H9 (cell line): ENCODE measurements around the gene SLPI. TPM values are rescaled to one million over a fixed set of nuclear protein-coding genes. Genes with fewer than 3 reads are reported as not detected.

Experiments used
- DNase-seq: peaks from one replicate; pipeline ENCODE4 v3.0.0-alpha.2; 2017
- H2AFZ ChIP-seq: one replicate; pipeline ENCODE4 v1.6.1; 2013; ENCODE audit warnings: mild to moderate bottlenecking, low read length, control low read depth, moderate library complexity
- H2AK5ac ChIP-seq: 2 replicates; pipeline ENCODE4 v1.6.1; 2013; ENCODE audit warnings: low read length, control low read depth, mixed read lengths; ENCODE audit not compliant: insufficient read length
- H2BK120ac ChIP-seq: one replicate; pipeline ENCODE4 v1.6.1; 2013; ENCODE audit warnings: low read depth, mild to moderate bottlenecking, low read length, control low read depth, inconsistent platforms; ENCODE audit not compliant: poor library complexity, severe bottlenecking
- H2BK12ac ChIP-seq: 2 replicates; pipeline ENCODE4 v1.6.1; 2013; ENCODE audit warnings: low read length, control low read depth, mixed read lengths, low read depth; ENCODE audit not compliant: insufficient read length
- H2BK15ac ChIP-seq: 2 replicates; pipeline ENCODE4 v1.6.1; 2013; ENCODE audit warnings: low read depth, low read length, control low read depth
- H2BK20ac ChIP-seq: one replicate; pipeline ENCODE4 v1.6.1; 2013; ENCODE audit warnings: low read depth, mild to moderate bottlenecking, low read length, control low read depth, inconsistent platforms; ENCODE audit not compliant: poor library complexity, severe bottlenecking
- H2BK5ac ChIP-seq: 2 replicates; pipeline ENCODE4 v1.6.1; 2013; ENCODE audit warnings: low read length, control low read depth, mixed read lengths; ENCODE audit not compliant: insufficient read length
- H3K14ac ChIP-seq: 2 replicates; pipeline ENCODE4 v1.6.1; 2013; ENCODE audit warnings: low read length, control low read depth; ENCODE audit not compliant: insufficient read depth
- H3K18ac ChIP-seq: 2 replicates; pipeline ENCODE4 v1.6.1; 2013; ENCODE audit warnings: low read depth, mild to moderate bottlenecking, mixed read lengths, low read length, control low read depth; ENCODE audit not compliant: insufficient read length
- H3K23ac ChIP-seq: 2 replicates; pipeline ENCODE4 v1.6.1; 2013; ENCODE audit warnings: low read length, control low read depth, mixed read lengths, low read depth; ENCODE audit not compliant: insufficient read length
- H3K23me2 ChIP-seq: 2 replicates; pipeline ENCODE4 v1.6.1; 2013; ENCODE audit warnings: low read depth, mild to moderate bottlenecking, mixed read lengths, low read length, control low read depth; ENCODE audit not compliant: insufficient read length, poor library complexity, severe bottlenecking
- H3K27ac ChIP-seq: 2 replicates; pipeline ENCODE4 v1.5.1; 2013; ENCODE audit warnings: low read length, control low read depth, mixed read lengths, low read depth; ENCODE audit not compliant: insufficient read length
- H3K27me3 ChIP-seq: 2 replicates; pipeline ENCODE4 v1.6.1; 2013; ENCODE audit warnings: low read length, control low read depth, inconsistent platforms; ENCODE audit not compliant: insufficient read depth
- H3K4ac ChIP-seq: 2 replicates; pipeline ENCODE4 v1.6.1; 2013; ENCODE audit warnings: low read depth, mild to moderate bottlenecking, control low read depth, inconsistent platforms, low read length, moderate library complexity
- H3K4me1 ChIP-seq: 2 replicates; pipeline ENCODE4 v1.6.1; 2013; ENCODE audit warnings: low read length, control low read depth, inconsistent platforms; ENCODE audit not compliant: insufficient read depth
- H3K4me2 ChIP-seq: 2 replicates; pipeline ENCODE4 v1.6.1; 2013; ENCODE audit warnings: low read length, control low read depth, mixed read lengths; ENCODE audit not compliant: insufficient read length, insufficient read depth
- H3K56ac ChIP-seq: 2 replicates; pipeline ENCODE4 v1.6.1; 2013; ENCODE audit warnings: low read depth, mild to moderate bottlenecking, mixed read lengths, low read length, control low read depth; ENCODE audit not compliant: insufficient read length
- H3K79me1 ChIP-seq: 2 replicates; pipeline ENCODE4 v1.6.1; 2013; ENCODE audit warnings: low read depth, mild to moderate bottlenecking, moderate library complexity, low read length, control low read depth, inconsistent platforms; ENCODE audit not compliant: insufficient read depth, poor library complexity, severe bottlenecking
- H3K79me2 ChIP-seq: 2 replicates; pipeline ENCODE4 v1.6.1; 2013; ENCODE audit warnings: low read length, control low read depth, inconsistent platforms; ENCODE audit not compliant: insufficient read depth
- H3K9ac ChIP-seq: 2 replicates; pipeline ENCODE4 v1.6.1; 2013; ENCODE audit warnings: low read length, control low read depth, mixed read lengths; ENCODE audit not compliant: insufficient read length; ENCODE audit errors: extremely low read depth
- H3K9me3 ChIP-seq: one replicate; pipeline ENCODE4 v1.6.1; 2013; ENCODE audit warnings: low read depth, low read length, inconsistent platforms; ENCODE audit not compliant: control insufficient read depth
- H3T11ph ChIP-seq: one replicate; pipeline ENCODE4 v1.6.1; 2013; ENCODE audit warnings: mild to moderate bottlenecking, low read length, control low read depth, inconsistent platforms
- H4K20me1 ChIP-seq: one replicate; pipeline ENCODE4 v1.6.1; 2013; ENCODE audit not compliant: control insufficient read depth, insufficient read length, insufficient read depth
- H4K5ac ChIP-seq: 2 replicates; pipeline ENCODE4 v1.6.1; 2013; ENCODE audit warnings: low read depth, mild to moderate bottlenecking, mixed read lengths, low read length, control low read depth; ENCODE audit not compliant: insufficient read length
- H4K8ac ChIP-seq: replicated peaks from 2 replicates; pipeline ENCODE4 v1.6.1; 2013; ENCODE audit warnings: low read length, control low read depth, mixed read lengths, low read depth; ENCODE audit not compliant: insufficient read length
- H4K91ac ChIP-seq: 2 replicates; pipeline ENCODE4 v1.6.1; 2013; ENCODE audit warnings: low read depth, mild to moderate bottlenecking, moderate library complexity, mixed read lengths, low read length, control low read depth; ENCODE audit not compliant: insufficient read length
- H3K27ac Mint-ChIP-seq, 3 experiments: 2 replicates in 2 of 3; 3 replicates in 1 of 3; pipeline ENCODE4 v1.8.0; 2020 to 2021; ENCODE audit warnings: mixed read lengths in 3 of 3, mild to moderate bottlenecking in 1 of 3, moderate library complexity in 1 of 3
- H3K27me3 Mint-ChIP-seq: 2 replicates; pipeline ENCODE4 v1.8.0; 2021; ENCODE audit warnings: low read depth, mild to moderate bottlenecking, moderate library complexity, mixed read lengths
- H3K36me3 Mint-ChIP-seq, 3 experiments: 2 replicates in 2 of 3; 3 replicates in 1 of 3; pipeline ENCODE4 v1.8.0; 2020 to 2021; ENCODE audit warnings: low read depth in 3 of 3, mixed read lengths in 3 of 3; ENCODE audit not compliant: insufficient read depth in 1 of 3
- H3K4me1 Mint-ChIP-seq, 2 experiments: 2 replicates each; pipeline ENCODE4 v1.8.0; 2020; ENCODE audit warnings: mixed read lengths in 2 of 2
- H3K4me3 Mint-ChIP-seq, 2 experiments: 2 replicates in 1 of 2; 3 replicates in 1 of 2; pipeline ENCODE4 v1.8.0; 2020 to 2021; ENCODE audit warnings: mild to moderate bottlenecking in 2 of 2, mixed read lengths in 2 of 2, moderate library complexity in 1 of 2
- H3K9me3 Mint-ChIP-seq, 2 experiments: 2 replicates in 1 of 2; 3 replicates in 1 of 2; pipeline ENCODE4 v1.8.0; 2020; ENCODE audit warnings: mild to moderate bottlenecking in 2 of 2, mixed read lengths in 2 of 2, moderate library complexity in 1 of 2
- total RNA-seq: library from RNA; stranded (reverse); gene quantifications from 2 replicates; pipeline ENCODE4 v1.2.1, GENCODE V29; 2021
- TF ChIP-seq, protein P1 (sequence below): fragments of 200-600 bp; sonication (generic); conservative IDR thresholded peaks from 3 replicates; pipeline ENCODE4 v1.8.0; 2021; ENCODE audit warnings: antibody characterized with exemption, mild to moderate bottlenecking

The SLPI gene
- total RNA-seq, 1 experiment from 2014 or later, result not detected

- no peak overlapping the region for H4K91ac ChIP-seq
- H3K56ac ChIP-seq, result no peak overlapping the region
- no peak overlapping the region for H3K4ac ChIP-seq
- H3K4me2 ChIP-seq, result no peak overlapping the region
- no peaks in the 10 kb centered on the region for H3K36me3 Mint-ChIP-seq
- H3K18ac ChIP-seq, result no peak overlapping the region
- H3K27ac Mint-ChIP-seq, result no peak overlapping the region
- H2BK15ac ChIP-seq, result no peak overlapping the region
- no peak overlapping the region for H3K14ac ChIP-seq
- H3K27me3 ChIP-seq, result no peaks in the 10 kb centered on the region
- no peak overlapping the region for H2AK5ac ChIP-seq
- H3K9me3 Mint-ChIP-seq, result no peaks in the 10 kb centered on the region
- no peaks in the 10 kb centered on the region for H3K23me2 ChIP-seq
- no peaks in the 10 kb centered on the region for H3K79me2 ChIP-seq
- no peaks in the 10 kb centered on the region for H4K20me1 ChIP-seq
- H3K9ac ChIP-seq, result no peak overlapping the region
- TF ChIP-seq, protein P1, sequence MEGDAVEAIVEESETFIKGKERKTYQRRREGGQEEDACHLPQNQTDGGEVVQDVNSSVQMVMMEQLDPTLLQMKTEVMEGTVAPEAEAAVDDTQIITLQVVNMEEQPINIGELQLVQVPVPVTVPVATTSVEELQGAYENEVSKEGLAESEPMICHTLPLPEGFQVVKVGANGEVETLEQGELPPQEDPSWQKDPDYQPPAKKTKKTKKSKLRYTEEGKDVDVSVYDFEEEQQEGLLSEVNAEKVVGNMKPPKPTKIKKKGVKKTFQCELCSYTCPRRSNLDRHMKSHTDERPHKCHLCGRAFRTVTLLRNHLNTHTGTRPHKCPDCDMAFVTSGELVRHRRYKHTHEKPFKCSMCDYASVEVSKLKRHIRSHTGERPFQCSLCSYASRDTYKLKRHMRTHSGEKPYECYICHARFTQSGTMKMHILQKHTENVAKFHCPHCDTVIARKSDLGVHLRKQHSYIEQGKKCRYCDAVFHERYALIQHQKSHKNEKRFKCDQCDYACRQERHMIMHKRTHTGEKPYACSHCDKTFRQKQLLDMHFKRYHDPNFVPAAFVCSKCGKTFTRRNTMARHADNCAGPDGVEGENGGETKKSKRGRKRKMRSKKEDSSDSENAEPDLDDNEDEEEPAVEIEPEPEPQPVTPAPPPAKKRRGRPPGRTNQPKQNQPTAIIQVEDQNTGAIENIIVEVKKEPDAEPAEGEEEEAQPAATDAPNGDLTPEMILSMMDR, result no peak
- no peaks in the 10 kb centered on the region for H3K4me1 ChIP-seq
- peaks cover 11% of the 10 kb centered on the region for H3K27me3 Mint-ChIP-seq
- no peak overlapping the region for H2BK20ac ChIP-seq
- H3K4me3 Mint-ChIP-seq, result no peak overlapping the region
- H4K5ac ChIP-seq, result no peak overlapping the region
- no peak for DNase-seq
- H2BK120ac ChIP-seq, result no peak overlapping the region
- no peak overlapping the region for H2AFZ ChIP-seq
- H2BK5ac ChIP-seq, result no peak overlapping the region
- H3K9me3 ChIP-seq, result no peaks in the 10 kb centered on the region
- H4K8ac ChIP-seq, result no peak overlapping the region
- no peak overlapping the region for H3K23ac ChIP-seq
- peaks cover 9 to 12% of the 10 kb centered on the region in 2 experiments for H3K4me1 Mint-ChIP-seq
- H3K79me1 ChIP-seq, result no peaks in the 10 kb centered on the region
- H2BK12ac ChIP-seq, result no peak overlapping the region
- H3T11ph ChIP-seq, result no peak overlapping the region
- H3K27ac ChIP-seq, result no peak overlapping the region
Measured at GRCh38 chr20:45266977-45267376, 12.6 kb upstream of the SLPI start.
